NCI-H1105 treated with DMSO at 0.1 percent for 48 hours (cell line): ENCODE results near the gene ELK4.

Source experiments
- DNase-seq: peaks from one replicate; lab custom pipeline; 2025; lab: John Stamatoyannopoulos, UW

Gene ELK4

DNA sequence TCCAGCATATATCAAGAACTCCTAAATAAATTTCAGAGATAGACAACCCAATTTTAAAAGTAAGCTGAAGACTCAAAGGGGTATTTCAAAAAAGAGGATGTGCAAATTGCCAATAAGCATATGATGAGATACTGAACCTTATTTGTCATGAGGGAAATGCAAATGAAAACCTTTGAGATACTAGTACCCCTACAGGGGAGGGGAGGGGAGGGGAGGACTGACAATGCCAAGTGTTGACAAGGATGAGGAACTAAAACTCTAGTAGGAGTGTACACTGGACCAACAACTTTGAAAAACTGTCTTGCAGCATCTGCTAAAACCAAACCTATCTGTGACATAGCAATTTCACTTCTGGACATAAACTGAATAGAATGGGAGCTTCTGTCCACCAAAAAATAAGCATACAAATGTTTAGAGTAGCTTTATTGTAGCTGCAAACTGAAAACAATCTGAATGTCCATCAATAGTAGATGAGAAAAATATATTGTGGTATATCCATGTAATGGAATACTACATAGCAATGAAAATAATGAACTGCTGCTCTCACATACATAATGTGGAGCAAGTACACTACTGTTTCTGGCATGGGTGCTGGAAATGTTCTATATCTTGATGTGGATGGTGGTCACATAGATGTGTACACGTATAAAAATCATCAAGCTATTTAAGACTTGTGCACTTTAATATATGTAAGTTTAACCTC, 70.2 kb downstream of the ELK4 start:
- DNase-seq: no peak
